GM04504 (cell line): ENCODE measurements around the gene STX11.

ENCODE experiments used
- DNase-seq: peaks from one replicate; pipeline ENCODE4 v3.0.0-alpha.2; 2012; ENCODE audit warnings: low read depth

Gene STX11

DNA sequence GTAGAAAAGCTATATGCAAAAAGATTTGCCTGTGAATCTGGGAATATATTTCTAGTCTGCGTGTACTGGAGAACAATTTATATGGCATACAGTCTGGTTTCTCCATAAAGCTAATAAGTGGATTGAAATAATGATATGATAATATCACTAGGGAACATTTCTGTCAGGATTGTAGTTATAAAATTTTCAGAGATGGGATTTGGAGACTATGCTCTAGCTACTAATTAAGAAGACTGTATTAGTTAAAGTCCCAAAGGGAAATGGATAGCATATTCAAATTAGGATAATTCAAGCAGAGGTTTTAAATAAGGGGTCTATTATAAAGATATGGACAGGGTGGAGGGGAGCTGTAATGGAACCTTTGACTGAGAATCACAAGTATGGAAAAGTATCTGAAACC lies 7.2 kb upstream of the STX11 start:
- DNase-seq = no peak

DNA sequence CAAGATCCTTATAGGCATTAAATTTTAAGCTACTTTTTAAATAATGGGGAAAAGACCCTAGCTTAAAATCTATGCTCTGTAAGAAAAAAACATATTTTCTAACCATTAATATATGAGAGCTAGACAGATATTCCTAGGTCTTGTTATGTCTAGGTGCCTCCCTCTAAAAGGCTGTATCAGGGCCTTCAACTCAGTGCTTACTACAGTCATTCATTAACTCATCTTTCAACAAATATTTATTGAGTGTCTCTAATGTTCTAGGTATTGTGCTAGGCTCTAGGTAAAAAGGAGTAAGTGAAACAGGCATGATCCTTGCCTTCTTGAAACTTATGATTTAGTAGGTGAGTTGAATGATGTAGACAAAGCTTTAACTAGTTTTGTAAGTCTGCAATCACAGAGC lies 6.4 kb upstream of the STX11 start:
- DNase-seq = no peak

GRCh38 chr6:144144996-144145395 lies 5.3 kb upstream of the STX11 start:
- DNase-seq = no peak

GRCh38 chr6:144145541-144145940 lies 4.8 kb upstream of the STX11 start:
- no peak for DNase-seq

DNA sequence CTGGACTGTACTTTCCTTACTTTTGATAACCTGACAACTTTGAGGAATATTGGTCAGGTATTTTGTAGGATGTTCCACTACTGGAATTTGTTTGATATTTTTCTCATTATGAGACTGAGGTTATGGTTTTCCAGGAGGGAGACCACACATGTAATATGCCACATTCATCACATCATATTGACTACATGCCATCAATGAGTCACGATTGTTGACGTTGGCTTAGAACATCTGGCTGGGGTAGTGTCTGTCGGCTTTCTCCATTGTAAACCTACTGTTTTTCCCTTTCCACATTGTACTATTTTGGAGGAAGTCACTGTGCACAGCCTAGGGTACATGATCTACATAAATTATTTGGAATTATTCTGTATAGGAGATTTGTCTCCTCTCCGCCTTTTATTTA lies 1.4 kb upstream of the STX11 start:
- DNase-seq = no peak

DNA sequence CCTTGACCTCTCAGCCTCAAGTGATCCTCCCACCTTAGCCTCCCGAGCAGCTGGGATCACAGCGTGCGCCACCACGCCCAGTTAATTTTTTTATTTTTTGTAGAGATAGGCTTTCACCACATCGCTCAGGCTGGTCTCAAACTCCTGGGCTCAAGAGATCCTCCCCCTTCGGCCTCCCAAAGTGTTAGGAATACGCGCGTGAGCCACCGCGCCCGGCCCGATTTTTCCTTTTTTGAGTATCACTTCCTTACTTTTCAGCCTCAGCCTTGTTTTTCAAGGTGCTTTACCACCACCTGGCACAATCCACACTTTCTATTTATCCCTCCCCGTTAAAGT lies 791 bp upstream of the STX11 start:
- no peak for DNase-seq

DNA sequence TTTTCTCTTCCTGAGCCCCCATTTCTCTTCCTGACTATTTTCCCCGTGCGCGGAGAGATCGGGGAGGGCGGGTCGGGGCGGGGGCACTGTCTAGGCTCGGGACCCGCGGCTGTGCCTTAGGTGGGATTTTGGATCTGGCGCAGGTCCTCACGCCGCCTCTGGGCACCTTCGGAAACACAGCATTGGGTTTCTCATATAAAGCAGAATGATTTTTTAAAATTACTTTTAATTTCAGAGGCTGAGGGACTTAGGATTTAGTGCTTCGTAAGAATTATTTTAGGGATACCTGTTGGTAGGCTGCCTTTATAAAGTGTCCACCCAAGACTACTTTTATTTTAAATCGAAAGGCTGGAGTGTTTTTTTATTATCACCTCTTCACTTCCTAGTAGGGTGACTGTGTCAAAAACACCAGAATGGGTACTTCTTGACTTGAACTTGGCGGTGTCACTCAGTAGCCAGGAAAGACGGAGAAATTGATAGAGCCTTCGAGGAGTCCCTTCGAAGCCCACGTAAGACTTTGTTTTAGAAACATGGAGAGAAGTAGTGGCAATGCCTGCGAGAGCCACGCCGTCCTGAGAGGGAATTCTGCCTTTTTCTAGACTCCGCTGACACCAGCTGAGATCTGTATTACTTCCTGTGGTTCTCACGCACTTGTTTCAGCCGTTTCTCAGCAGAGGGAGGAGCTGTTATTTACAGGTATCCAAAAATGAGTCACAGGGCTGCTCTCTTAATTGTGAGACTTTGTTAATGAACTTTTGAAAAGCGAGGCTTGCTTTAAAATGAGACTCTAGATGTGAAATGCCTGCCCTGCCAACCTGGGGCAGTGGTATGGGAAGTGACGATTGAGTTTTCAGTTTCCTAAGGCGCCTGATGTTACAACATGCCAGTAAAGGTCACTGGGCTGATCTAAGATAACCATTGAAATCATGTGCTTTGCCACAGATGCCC lies 667 bp downstream of the STX11 start:
- no peak for DNase-seq

GRCh38 chr6:144152334-144152900 lies 2.1 kb downstream of the STX11 start:
- no peak for DNase-seq

GRCh38 chr6:144153260-144153659 lies 2.9 kb downstream of the STX11 start:
- DNase-seq = no peak

DNA sequence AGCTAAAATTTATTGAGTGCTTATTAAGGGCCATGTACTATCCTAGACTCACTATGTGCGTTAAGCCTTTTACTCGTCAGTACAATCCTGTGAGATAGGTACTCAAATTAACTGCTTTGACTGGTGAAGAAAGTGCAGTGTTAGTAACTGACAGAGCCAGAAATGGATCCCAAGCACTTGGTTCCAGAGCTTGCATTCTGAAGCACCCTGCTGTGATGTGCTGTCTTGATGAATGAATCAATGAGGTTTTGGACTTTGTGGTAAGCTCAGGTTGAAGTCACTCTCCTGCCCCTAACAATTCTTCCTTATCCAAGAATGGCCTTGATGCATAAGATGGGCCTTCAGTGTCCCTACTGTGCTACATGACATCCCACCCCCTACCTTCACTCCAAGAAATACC lies 3.7 kb downstream of the STX11 start:
- no peak for DNase-seq

GRCh38 chr6:144155529-144155928 lies 5.2 kb downstream of the STX11 start:
- no peak for DNase-seq

GRCh38 chr6:144156338-144156737 lies 6.0 kb downstream of the STX11 start:
- DNase-seq = no peak

DNA sequence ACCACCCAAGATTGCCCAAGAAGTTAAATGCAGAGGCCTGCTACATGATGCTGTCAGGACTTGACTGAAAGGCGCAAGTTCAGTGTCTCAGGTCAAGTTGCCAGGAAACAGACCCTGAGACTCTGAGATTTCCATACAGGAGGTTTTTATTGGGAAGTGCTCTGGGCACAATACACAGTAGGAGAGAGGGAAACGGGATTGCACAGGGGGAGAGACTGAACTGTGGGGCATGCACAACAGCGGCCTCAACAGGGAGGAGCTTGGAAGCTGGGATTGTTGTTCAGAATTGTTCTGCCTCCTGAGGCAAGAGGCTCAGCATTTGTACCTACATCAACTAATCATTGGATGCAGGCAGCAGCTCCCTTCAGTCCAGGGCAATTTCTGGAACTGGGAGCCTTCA lies 6.7 kb downstream of the STX11 start:
- DNase-seq = no peak

DNA sequence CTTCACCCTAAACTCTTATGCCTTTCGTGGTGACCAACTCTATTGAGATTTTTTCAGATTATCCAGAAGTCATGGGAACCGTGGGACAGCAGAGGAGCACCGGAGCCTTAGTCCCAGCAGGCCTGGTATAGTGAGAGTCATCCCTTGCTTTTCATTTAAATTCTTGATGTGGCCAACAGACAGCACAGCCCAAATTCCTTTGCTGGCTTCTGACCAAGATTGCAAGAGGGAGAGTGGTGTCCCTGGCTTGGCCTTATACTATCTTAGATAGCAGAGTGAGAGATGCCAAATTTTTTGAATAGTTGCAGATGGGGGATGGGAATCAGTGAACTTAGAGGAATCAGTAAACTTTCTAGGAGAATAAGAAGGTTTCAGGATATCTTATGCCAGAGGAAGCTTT lies 7.8 kb downstream of the STX11 start:
- peak; percentile 83 for DNase-seq

DNA sequence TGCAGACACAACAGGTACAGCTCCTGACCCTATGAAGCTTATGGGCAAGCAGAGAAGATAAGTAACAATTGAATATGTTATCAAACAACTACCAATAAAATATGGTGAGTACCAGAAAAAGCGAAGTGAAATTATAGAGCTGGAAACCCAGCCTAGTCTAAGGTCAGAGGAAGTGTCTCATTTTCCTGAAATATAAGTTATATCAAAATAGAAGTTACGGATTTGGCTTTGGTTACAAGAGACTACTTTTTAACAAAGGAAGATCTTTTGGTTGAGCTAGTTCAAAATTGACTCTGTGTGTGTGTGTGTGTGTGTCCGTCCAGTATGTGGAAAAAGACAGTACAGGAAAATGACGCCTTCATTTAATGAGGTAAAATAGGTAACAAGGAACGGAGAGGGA lies 8.9 kb downstream of the STX11 start:
- DNase-seq = no peak

- no peak for DNase-seq
These were observed 9.4 kb downstream of the STX11 start for GRCh38 chr6:144159742-144160141.

- DNase-seq = no peak
These were observed 10.2 kb downstream of the STX11 start for GRCh38 chr6:144160431-144161005.

GRCh38 chr6:144161975-144162374 lies 11.7 kb downstream of the STX11 start:
- DNase-seq = no peak

DNA sequence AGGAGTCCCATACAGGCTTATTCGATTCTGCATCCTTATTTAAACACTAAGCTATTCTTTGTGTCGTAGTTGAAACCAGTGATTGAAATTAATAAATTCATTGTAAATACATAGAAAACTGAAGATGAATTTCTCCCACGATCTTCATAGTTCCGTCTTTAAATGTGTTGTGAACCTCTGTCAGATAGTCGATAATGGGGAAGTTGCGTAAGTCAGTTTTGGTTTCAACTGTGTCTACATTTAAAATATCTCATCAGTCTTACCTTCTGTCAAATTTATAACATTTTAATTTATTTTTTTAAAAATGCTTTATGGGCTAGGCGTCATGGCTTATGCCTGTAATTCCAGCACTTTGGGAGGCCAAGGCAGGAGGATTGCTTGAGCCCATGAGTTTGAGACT lies 12.7 kb downstream of the STX11 start:
- DNase-seq = no peak

DNA sequence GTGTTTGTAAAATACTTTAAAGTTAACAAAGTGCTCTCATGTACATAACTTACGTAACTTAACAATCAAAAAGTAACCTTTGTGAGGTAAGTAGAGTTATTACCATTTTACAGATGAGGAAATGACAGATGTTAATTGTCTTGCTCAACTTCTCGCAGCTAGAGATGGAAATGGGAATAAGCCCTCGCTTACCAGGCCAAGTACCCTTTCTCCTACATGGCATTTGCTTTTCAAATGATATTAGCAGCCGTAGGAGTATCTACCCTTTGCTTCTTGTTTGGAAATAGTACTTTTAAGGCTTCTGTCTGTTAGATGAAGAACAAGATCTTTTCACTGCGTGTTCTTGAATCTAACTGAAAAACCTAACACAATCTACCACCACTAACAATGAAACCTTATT lies 15.5 kb downstream of the STX11 start:
- no peak for DNase-seq

- DNase-seq = no peak
These were observed 19.7 kb downstream of the STX11 start for GRCh38 chr6:144170044-144170443.

GRCh38 chr6:144171406-144171805 lies 21.1 kb downstream of the STX11 start:
- DNase-seq = no peak

GRCh38 chr6:144174006-144174405 lies 23.7 kb downstream of the STX11 start:
- DNase-seq = no peak

GRCh38 chr6:144176043-144176442 lies 25.7 kb downstream of the STX11 start:
- no peak for DNase-seq
